Fibroblast of mammary gland (primary cell): Measurements from ENCODE around the gene ME3.

Experiments used
- DNase-seq: peaks from one replicate; pipeline ENCODE4 v3.0.0-alpha.2; 2010; ENCODE audit warnings: low read depth
- H3K4me3 ChIP-seq: 2 replicates; pipeline ENCODE4 v1.5.1; 2011; ENCODE audit warnings: low read depth, mild to moderate bottlenecking, low read length, moderate library complexity; ENCODE audit not compliant: control insufficient read depth
- CTCF ChIP-seq: conservative IDR thresholded peaks from 2 replicates; pipeline ENCODE4 v1.5.1; 2011; ENCODE audit warnings: low read depth, low read length, inconsistent platforms; ENCODE audit not compliant: control insufficient read depth, insufficient read depth

ME3 gene

GRCh38 chr11:86592659-86593451, 79.6 kb downstream of the ME3 start:
- no peak for TF ChIP-seq CTCF
- H3K4me3 ChIP-seq: no peak overlapping the region
- DNase-seq: peak; percentile 90

- DNase-seq: peak; percentile 35
- no peak for TF ChIP-seq CTCF
- no peak overlapping the region for H3K4me3 ChIP-seq
These were observed 80.3 kb downstream of the ME3 start for GRCh38 chr11:86592047-86592591.

GRCh38 chr11:86591631-86592030, 80.8 kb downstream of the ME3 start:
- no peak for DNase-seq

GRCh38 chr11:86589856-86590589, 82.4 kb downstream of the ME3 start:
- no peak for DNase-seq
- TF ChIP-seq CTCF: no peak

More at GRCh38 chr11:86591631-86592030, 80.8 kb downstream of the ME3 start:
- no peak overlapping the region for H3K4me3 ChIP-seq
- TF ChIP-seq CTCF: no peak

GRCh38 chr11:86589204-86589603, 83.2 kb downstream of the ME3 start:
- no peak overlapping the region for H3K4me3 ChIP-seq
- no peak for DNase-seq
- TF ChIP-seq CTCF: no peak

More at GRCh38 chr11:86589856-86590589, 82.4 kb downstream of the ME3 start:
- no peak overlapping the region for H3K4me3 ChIP-seq

GRCh38 chr11:86588566-86589090, 83.8 kb downstream of the ME3 start:
- DNase-seq: no peak
- no peak for TF ChIP-seq CTCF
- no peak overlapping the region for H3K4me3 ChIP-seq
